Measurements from ENCODE around the gene MYZAP.

- TF ChIP-seq CTCF (IDR thresholded peaks at IDR 0.05): no peak
- no peak for TF ChIP-seq HMGXB4 (CRISPR knock-in tag; IDR thresholded peaks at IDR 0.05)
- TF ChIP-seq USF1 (CRISPR knock-in tag; IDR thresholded peaks at IDR 0.05): no peak
- TF ChIP-seq ZBTB21 (CRISPR knock-in tag; IDR thresholded peaks at IDR 0.05; ENCODE audit: borderline replicate concordance): no peak
- TF ChIP-seq NFYB (CRISPR knock-in tag; conservative IDR thresholded peaks at IDR 0.05; ENCODE audit: low read depth): no peak
- no peak for TF ChIP-seq OVOL2 (CRISPR knock-in tag; IDR thresholded peaks at IDR 0.05; ENCODE audit: borderline replicate concordance)
- no peak for TF ChIP-seq ZNF416 (CRISPR knock-in tag; IDR thresholded peaks at IDR 0.05)
Observed at GRCh38 chr15:57589281-57589680, 2.4 kb upstream of the MYZAP start.
